Right lobe of liver (tissue), 6 donors: ENCODE data around the gene PBX4. TPM values are rescaled to one million over a fixed set of nuclear protein-coding genes. Genes with fewer than 3 reads are reported as not detected.

Experiments used
- ATAC-seq, 4 donors: fragments of 200-7000 bp; cut with Tn5 transposase; one replicate each; pipeline ENCODE4 v1.9.1; 2020; ENCODE audit warnings: mild to moderate bottlenecking in 4 of 4, moderate library complexity in 4 of 4
- DNase-seq, 3 donors: peaks; one replicate each; pipeline ENCODE4 v3.0.0-alpha.2; 2020
- H3K27ac ChIP-seq, 3 donors: fragments of 200-600 bp; one replicate each; pipeline ENCODE4 v1.8.0; 2022
- H3K27me3 ChIP-seq, 2 donors: fragments of 200-600 bp; one replicate each; pipeline ENCODE4 v1.8.0; 2022
- H3K36me3 ChIP-seq, 4 donors: fragments of 200-600 bp; sonication (generic) in 1 of 4; one replicate each; pipeline versions ENCODE4 v1.5.1 to v1.8.0; 2017 to 2022; ENCODE audit warnings: control low read depth in 1 of 4
- H3K4me1 ChIP-seq, 4 donors: fragments of 200-600 bp; sonication (generic) in 1 of 4; one replicate each; pipeline versions ENCODE4 v1.5.1 to v1.8.0; 2017 to 2022; ENCODE audit warnings: control low read depth in 1 of 4
- H3K4me3 ChIP-seq, 3 donors: fragments of 200-600 bp; one replicate each; pipeline ENCODE4 v1.8.0; 2022
- H3K9me3 ChIP-seq, 4 donors: fragments of 200-600 bp; sonication (generic) in 1 of 4; one replicate each; pipeline versions ENCODE4 v1.5.1 to v1.8.0; 2017 to 2022; ENCODE audit warnings: control low read depth in 1 of 4
- CTCF ChIP-seq, 4 donors: fragments of 200-600 bp in 3 of 4; fragments of 450-650 bp in 1 of 4; IDR thresholded peaks; one replicate each; pipeline versions ENCODE4 v1.5.1 to v1.8.0; 2016 to 2022; ENCODE audit warnings: antibody characterized with exemption in 4 of 4, mild to moderate bottlenecking in 2 of 4
- POLR2A ChIP-seq: fragments of 450-650 bp; IDR thresholded peaks from one replicate; pipeline ENCODE4 v1.6.1; 2017; ENCODE audit warnings: antibody characterized with exemption, mild to moderate bottlenecking
- WGBS: methylation state at CpG from one replicate; pipeline ENCODE4 v1.1.6; 2018; ENCODE audit warnings: low coverage, low lambda C conversion rate; ENCODE audit not compliant: insufficient coverage; ENCODE audit errors: missing lambda C conversion rate; 5-methylcytosine and 5-hydroxymethylcytosine counted together
- intact Hi-C, 2 donors: fragments of 100-400 bp; cut with DNase I; formaldehyde crosslinking; loops; one replicate each; pipeline versions ENCODE4 v1.11.2 to v1.14.1; 2022
- total RNA-seq, 6 experiments: library from RNA; depleted of rRNA in 2 of 6; stranded (reverse); fragments of >200 nt in 2 of 6; fragmentation: NEBNext Ultra II Directional in 3 of 6; extraction: Animal tissue kit (Norgen Biotek cat#: 25700) in 3 of 6; gene quantifications; one replicate each; pipeline versions ENCODE4 v1.1.0 to v1.2.4, GENCODE V29; 2016 to 2023
- donor health status: DM: no; HTN: yes; CAD: no.
- donor health status: DM: no; HTN: no; CAD: no.
- donor health status: DM: no; HTN: no; CAD: no.
- donor health status: DM: no; HTN: yes; CAD: no.
- donor health status: DM: no; HTN: yes; CAD: no.

The PBX4 gene
- total RNA-seq, 6 experiments from 2014 or later = 0.87 TPM; not detected in 5

DNA sequence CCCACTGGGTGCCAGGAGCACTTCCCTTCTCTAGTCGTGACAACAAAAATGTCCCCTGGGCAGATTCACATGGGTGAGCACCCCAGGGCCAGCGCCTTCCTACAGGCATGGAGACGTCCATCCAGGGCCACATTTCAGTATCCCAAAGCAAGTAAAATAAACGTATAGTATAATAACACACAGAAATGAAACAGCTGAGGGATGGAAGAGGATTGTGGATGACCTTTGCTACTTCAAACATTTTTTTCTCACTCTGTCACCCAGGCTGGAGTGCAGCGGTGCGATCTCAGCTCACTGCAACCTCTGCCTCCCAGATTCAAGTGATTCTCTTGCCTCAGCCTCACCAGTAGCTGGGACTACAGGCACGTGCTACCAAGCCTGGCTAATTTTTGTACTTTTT is 52.2 kb downstream of the PBX4 start:
- WGBS = 49% methylated on average over 5 of the region's 7 CpGs
- no peak for TF ChIP-seq CTCF (IDR thresholded peaks at IDR 0.05)
- Histone ChIP-seq H3K27me3 (no peaks in the 10 kb centered on the region), H3K9me3 (no peaks in the 10 kb centered on the region), H3K27ac (no peak overlapping the region), H3K4me3 (no peak overlapping the region), H3K36me3 (no peaks in the 10 kb centered on the region), H3K4me1 (no peaks in the 10 kb centered on the region)
- no peak for DNase-seq
- intact Hi-C loops = no loop called here
- no peak for ATAC-seq

DNA sequence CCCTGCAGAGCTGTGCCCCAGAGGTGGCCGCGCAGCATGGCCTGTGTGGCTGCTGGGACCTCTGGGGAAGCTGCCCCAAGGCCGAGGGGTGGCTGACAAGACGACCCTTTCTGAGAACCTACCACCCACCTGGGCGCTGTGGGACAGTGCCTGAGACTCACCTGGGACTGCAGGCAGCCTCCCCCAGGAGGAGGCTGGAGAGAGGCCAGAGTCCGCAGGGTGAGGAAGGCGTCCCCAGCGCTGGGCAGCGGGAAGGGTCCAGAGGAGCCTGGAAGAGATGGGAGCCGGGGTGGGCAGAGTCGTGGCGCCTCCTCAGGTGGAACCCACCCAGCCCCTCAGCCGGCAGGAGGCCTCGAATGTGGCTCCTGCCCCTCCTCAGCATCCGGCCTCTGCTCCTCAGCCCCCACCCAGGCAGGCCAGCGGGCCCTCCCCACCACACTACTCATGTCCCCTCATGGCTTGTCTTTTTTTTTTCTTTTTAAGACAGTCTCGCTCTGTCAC is 55.1 kb downstream of the PBX4 start:
- 30% methylated on average over 2 of the region's 17 CpGs for WGBS
- no peak overlapping the region for H3K4me3 ChIP-seq
- H3K4me1 ChIP-seq = no peaks in the 10 kb centered on the region
- TF ChIP-seq POLR2A = no peak
- no peak for TF ChIP-seq CTCF (IDR thresholded peaks at IDR 0.05)
- DNase-seq (no peak), ATAC-seq (peak in 1 of 4 donors; percentile 15)
- H3K27me3 ChIP-seq = no peaks in the 10 kb centered on the region
- H3K36me3 ChIP-seq = no peaks in the 10 kb centered on the region
- H3K9me3 ChIP-seq = no peaks in the 10 kb centered on the region
- no peak overlapping the region for H3K27ac ChIP-seq
- intact Hi-C loops = no loop called here

DNA sequence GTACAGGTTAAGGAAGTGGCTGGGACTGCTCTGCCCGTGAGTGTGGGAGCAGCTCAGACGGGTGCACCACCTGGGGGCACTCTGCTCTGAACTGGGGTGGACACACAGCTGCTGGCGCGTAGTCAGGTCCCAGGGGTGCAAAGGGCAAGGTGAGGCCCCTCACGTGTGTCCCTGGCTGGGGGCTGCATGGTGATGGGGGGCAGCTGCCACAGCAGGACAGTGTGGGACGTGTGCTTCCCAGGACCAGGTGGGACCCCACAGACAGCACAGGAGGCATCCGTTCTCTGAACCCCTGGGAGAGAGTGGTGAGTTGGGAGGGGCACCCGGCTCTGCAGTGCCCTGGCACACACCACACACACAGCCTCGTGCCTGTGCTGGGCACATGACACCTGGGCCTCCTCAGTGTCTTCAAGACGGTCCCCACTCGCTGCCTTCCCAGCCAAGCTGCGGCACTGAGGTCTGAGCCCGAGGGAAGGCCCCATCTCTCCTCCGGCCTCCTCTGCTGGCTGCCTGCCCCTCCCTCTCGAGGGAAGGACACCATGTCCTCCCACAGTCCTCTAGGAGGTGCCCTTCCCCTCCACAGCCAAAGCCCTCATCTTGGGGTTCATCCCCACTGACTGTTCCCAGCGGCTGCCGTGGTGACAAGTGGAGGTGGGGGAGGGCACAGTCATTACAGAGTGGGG is 55.7 kb downstream of the PBX4 start:
- no CpG with 5 or more reads among the region's 17 CpGs for WGBS
- DNase-seq (no peak), ATAC-seq (peak in 2 of 4 donors; percentile 21 to 22)
- Histone ChIP-seq H3K4me3 (no peak overlapping the region), H3K9me3 (no peaks in the 10 kb centered on the region), H3K36me3 (no peaks in the 10 kb centered on the region), H3K27me3 (no peaks in the 10 kb centered on the region), H3K27ac (no peak overlapping the region), H3K4me1 (no peaks in the 10 kb centered on the region)
- intact Hi-C loops = no loop called here
- TF ChIP-seq POLR2A = no peak
- TF ChIP-seq CTCF (IDR thresholded peaks at IDR 0.05) = no peak

DNA sequence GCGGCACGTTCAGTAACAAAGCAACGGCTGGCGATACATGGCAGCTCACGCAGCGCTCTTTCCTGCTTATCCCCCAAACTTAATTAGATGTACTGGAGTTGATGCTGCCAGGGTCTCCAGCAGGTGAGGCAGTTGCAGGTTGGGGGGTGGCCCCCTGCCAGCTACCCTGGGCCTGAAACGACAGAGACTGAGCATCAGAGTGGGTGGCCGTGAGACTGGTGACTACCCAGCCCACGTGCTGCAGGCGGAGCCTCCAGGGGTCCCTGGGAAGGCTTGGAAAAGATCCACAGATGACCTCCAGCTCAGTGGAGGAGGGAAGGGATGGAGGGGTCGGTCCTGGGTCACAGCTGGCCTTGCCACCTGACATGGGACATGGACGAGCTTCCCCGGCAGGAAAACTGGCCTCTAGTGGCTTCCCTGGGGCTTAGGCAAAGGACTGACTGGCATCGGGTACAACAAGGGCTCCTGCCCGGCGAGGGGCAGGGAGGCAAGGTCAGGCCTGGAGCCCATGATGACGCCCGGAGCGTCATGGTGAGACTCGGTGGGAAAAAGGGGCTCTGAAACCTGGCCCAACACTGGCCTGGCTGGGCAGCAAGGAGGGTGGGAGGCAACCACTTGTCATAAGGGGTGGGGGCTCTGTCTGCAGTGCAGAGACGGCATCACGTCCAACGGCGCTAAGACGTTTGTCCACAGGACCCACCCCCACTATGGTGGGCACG is 56.4 kb downstream of the PBX4 start:
- intact Hi-C loops = no loop called here
- no peaks in the 10 kb centered on the region for H3K36me3 ChIP-seq
- H3K4me3 ChIP-seq = no peak overlapping the region
- ATAC-seq (no peak), DNase-seq (no peak)
- no peaks in the 10 kb centered on the region for H3K4me1 ChIP-seq
- TF ChIP-seq POLR2A (no peak), CTCF (IDR thresholded peaks at IDR 0.05) (no peak)
- no peak overlapping the region for H3K27ac ChIP-seq
- 58% methylated on average over 5 of the region's 26 CpGs for WGBS
- no peaks in the 10 kb centered on the region for H3K9me3 ChIP-seq
- H3K27me3 ChIP-seq = no peaks in the 10 kb centered on the region
